HG03432 (cell line): ENCODE data around the gene JUN.
A peak's percentile ranks its signal among the peaks of the same experiment; 100 is the strongest.
"Not testable (repeated sequence)": the region's sequence is repeated elsewhere in the genome, so short reads cannot be mapped to it uniquely, and the experiment has no call there.

Experiments used
- ATAC-seq: cut with Tn5 transposase; IDR thresholded peaks from one replicate; pipeline ENCODE4 v1.9.1; 2021; ENCODE audit warnings: mild to moderate bottlenecking, moderate library complexity; ENCODE audit not compliant: unreplicated experiment

JUN gene

DNA sequence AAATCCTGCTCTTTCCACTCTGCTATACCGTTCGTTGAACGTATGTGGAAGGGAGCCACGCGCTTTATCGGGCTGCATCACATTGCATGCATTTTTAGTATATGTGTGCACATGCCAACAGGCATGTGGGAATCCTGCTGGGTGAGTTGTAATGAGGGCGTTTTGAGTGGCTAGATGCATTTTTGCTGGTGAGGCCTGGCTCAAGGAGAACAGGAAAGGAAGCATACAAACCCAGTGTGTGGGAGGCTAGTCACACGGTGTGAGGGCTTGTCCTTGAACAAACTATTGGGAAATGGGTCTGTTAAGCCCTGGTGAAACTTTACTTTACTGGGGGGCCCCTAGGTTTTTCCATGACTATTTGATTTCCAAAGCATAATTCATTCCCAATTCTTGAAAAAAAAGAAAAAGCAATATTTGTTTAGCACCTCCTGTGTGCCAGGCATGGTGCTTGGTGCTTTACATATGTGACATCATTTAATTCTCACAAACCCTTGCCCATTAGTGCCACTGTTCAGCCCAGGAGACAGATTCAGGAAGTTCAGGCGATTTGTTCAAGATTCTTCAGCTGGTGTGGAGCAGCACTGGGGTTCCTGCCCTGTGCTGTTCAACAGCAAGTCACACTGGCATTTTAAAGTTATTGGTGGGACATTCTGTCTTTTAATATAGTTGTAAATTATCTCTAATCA is 25.6 kb upstream of the JUN start:
- ATAC-seq: no peak

DNA sequence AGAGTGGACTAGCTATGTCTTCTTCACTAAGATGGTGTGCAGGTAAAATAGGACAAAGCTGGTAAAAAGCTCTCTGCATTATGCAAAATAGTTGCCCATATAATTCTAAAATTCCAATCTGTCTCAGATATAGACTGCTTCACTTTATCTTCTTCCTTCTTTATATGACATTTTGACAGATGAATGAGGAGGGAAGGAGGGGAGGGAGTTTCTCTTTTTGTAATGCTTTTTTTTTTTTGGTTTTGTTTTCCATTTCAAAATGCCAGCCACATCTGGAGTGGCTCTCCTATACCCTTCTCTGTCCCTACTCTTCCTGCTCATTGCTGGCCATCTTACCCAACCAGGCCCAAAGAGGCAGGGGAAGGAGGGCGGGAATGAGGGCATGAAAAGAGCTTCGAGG is 24.2 kb upstream of the JUN start:
- no peak for ATAC-seq

DNA sequence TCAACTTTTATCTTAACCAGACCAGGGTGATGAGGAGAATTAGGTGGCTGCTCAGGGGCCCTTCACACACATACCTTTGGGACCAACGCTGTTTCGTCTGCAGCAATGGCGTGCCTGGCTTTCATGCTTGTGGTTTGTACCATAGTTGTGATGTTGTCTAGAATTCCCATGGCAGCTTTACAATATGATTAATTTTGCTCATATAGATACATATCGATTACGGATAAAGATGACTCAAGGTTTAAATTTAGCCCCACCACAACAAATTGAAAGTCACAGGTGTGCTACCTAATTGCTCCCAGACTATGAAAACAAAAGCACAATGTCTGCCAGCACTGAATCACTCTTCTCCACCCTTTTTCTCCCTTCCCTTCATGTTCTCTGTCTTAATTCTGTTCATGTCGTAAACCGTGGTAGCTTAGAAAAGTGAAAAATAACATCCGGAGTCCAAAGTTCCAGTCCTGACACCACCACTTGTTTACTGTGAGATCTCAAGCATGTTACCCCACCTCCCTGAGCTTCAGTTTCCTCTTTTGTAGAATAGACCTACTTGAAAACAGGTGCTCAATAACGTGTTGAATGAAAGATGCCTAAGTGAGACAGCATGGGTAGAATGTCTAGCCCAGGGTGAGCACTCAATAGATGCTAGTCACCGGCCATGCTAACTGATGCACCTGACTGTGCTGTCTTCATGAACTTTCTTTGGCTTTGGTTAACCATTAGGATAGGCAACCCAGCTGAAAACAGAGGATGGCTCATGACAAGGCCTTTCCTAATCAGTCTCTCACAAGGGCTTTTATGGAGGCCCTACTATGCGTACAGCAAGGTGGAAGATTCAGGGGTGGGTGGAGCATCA is 22.1 kb upstream of the JUN start:
- ATAC-seq: peak; percentile 66

DNA sequence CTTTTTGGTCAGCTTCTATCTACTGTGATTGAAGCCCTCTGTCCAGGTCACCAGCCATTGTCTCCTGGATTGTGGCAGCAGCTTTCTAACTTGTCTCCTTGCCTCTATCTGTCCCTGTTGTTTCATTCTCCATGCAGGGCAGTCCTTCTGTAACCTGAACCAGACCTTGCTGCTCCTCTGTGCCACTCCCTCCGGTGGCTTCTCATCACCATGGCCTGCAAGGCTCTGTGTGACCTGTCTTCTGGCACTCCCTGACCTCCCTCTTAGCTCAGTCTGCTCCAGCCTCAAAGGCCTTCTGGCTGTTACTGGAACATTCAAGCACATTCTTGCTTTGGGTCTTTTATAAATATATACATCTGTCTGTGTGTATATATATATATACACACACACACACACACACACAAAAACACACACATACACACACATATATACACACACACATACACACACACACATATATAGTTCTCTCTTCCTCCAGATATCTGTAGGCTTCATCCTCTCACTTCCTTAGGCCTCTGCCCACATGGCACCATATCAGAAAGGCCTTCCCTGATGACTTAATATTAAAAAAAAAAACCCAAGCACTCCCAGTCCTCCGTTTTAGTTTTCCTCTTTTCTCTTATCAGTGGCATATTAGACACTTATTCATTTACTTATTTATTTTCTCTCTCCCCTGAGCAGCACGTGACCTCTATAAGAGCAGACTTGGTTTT is 21.2 kb upstream of the JUN start:
- peak; percentile 7 for ATAC-seq

DNA sequence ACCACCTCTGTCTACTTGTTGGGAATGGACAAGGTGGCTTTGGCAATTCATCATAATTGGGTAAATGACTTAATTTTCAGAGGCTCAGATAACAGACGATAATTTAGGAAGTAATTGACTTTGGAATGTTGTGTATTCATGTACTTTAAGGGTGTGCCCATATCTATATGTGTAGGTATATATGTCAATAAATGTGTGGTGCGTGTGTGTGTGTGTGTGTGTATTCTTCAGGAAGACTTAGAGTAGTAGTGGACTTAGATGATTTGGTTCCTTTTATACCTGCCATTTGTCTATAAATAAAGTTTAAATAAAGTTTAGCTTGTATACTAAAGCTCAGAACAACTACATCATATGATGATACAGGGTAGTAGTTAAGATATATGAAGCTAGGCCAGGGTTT is 20.0 kb upstream of the JUN start:
- no peak for ATAC-seq

DNA sequence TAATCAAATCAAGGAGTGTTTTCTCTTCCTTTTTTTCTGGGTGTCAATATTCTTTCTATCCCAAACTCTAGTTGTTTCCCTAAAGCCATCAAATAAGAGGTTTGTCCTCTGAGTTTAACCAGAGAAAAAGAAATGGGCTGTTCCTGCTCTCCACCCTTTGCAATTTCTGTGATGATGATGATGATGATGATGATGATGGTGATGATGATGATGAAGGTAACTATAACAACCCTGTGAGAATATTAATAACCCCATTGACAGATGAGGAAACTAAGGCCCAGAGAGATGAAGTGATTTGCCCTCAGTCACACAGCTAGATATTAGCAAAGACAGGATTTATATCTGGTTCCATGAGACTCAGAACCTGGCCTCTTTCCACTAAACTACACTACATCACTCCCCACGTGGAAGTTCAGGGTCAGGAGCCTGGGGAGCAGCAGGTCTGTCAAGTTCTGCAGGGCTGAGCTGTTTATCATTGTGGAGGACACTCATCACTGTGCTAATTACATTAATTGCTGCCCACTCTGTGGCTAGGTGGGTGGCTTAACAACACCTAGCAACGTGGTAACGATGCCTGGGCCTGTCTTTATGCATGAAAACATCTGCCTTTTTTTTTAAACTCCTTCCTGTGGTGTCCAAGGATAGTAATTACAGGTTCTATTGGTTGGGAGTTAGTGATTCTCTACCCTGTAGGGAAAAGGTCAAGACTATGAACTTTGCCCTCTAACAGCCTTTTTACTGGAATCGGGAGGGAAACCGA is 19.0 kb upstream of the JUN start:
- no peak for ATAC-seq

DNA sequence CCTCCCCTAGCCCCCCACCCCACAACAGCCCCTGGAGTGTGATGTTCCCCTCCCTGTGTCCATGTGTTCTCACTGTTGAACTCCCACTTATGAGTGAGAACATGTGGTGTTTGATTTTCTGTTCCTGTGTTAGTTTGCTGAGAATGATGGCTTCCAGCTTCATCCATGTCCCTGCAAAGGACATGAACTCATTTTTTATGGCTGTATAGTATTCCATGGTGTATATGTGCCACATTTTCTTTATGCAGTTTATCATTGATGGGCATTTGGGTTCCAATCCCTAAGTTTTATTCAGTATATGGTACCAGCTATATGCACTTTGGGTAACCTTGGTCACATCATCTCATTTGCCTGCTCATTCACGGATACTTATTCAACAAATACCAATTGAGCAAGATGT is 17.4 kb upstream of the JUN start:
- ATAC-seq: not testable (repeated sequence)

DNA sequence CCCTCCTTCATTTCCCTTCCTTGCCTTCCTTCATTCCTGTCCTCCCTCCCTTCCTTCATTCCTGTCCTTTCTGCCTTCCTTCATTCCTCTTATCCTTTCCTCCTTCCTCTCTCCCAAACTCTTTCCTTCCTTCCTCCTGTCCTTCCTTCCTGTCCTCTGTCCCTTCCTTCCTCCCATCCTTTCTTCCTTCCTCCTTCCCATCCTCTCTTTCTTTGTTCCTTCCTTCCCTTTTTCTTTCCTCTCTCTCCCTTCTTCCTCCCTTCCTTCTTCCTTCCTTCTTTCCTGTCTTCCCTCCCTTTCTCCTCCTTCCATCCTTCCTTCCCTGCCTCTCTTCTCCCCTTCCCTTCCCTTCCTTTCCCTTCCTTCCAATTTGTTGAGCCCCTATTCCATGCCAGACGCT is 15.8 kb upstream of the JUN start:
- no peak for ATAC-seq

DNA sequence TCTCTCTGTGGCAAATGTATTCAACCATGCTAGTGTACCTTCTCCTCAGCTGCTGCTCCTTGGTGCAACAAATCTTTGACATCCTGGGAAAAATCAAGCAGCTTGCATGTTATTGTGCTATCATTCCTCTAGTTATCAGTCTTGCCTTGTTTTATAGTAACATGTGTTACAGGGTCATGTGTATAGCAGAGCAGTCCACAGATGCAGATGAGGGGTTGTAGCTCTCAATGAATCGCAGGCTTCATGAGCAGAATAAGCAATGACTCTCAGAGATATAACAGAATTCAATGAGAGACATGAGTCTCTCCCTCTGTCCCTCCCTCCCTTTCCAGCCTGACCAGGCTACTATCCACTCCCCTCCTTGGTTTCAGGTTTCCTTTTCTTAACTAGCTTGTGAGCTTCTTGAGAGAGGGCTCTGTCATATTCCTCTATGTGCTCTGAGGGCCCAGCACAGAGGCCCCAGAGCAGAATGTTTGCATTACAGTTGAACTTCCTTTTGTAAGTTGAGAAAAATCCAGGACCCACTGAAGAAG is 15.1 kb upstream of the JUN start:
- ATAC-seq: no peak

DNA sequence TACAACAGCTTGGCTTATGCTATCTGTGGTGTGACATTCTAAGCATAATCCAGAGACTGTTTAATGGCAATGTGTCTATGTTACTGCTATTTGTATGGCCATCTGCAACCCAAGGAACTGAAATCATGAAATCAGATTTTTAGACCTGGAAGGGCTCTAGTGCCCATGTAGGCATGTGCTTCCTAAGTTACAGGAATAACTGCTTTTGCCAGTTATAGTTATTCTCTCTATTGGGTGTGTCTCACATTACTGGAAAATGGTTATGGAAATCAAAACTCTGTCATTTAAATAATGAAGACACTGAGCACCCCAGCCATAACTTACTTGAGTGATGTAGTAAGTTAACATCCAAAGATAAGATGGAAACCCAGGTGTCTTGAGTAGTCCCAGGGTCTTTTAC is 12.6 kb upstream of the JUN start:
- ATAC-seq: no peak

DNA sequence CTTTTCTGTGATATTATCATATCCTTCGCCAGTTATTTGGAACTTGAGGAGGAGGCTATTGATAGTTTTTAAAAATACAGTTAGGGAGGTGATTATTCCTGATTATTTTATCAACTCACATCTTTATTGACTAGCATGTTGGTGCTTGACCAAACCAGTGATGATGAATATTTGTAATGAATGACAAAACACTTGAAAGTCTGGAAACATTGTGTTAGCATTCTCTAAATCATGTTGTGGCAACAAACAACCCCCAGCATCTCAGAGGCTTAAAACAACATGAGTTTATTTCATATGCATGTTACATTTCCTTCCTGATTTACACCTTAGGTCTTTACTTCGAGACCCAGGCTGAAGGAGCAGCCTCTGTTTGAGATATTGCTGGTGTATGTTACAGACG is 10.7 kb upstream of the JUN start:
- no peak for ATAC-seq

DNA sequence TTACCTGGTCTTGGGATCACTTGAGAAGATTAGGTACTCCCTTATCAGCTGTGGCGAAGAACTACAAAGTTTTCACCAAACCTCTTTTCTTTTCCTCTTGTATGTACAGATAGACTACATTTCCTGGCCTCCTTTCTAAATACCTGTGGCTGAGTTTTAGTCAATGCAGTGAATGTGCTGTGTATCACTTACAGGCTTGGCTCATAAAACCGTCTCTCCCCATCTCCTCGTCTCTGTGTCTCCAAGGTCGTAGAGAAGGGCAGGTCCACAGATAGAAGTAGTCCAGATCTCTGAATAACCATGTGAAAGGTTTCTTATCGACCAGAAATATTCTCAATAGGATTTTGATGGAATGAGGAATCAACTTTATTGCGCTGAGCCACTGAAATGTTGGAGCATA is 9.0 kb upstream of the JUN start:
- ATAC-seq: no peak

DNA sequence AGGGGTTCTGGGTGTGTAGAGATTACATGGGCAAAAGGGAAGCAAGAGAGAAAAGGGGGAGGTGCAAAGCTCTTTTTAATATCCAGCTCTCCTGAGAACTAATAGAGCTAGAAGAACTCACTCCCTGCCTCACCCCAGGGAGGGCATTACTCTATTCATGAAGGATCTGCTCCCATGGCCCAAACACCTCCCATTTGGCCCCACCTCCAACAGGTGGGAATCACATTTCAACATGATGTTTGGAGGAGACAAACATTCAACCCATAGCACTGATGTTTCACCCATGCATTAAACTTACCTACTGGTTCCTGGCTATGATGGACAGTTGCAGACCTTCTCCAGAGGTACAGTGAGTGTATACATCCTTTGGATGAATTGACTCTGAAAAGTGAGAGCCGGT is 7.3 kb upstream of the JUN start:
- no peak for ATAC-seq

DNA sequence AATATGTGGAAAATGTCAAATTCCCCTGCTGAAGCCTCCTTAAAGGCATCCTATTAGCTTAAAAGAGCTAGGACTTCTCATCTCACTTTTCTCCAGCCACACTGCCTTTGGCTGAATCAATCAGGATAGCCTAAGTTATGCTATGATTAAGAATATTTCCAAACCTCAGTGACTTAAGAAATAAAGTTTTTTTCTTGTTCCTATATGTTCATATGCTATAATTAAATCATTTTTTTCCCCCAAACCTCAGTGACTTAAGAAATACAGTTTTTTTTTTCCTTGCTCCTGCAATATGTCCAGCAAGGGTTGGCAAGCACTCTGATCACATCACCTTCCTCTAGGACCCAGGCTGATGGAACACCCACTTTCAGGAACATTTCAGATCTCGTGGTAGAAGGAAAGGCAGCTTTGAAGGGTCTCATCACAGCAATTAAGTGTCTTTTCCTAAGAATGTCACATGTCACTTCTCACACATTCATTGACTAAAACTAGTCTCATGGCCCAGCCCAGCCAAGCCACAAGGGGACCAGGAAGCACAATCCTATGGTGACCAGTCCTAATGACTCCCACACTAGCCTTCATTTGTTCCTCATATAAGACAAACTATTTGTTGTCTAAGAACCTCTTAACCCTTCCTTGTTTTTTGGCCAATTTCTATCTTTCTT is 6.3 kb upstream of the JUN start:
- ATAC-seq: no peak

DNA sequence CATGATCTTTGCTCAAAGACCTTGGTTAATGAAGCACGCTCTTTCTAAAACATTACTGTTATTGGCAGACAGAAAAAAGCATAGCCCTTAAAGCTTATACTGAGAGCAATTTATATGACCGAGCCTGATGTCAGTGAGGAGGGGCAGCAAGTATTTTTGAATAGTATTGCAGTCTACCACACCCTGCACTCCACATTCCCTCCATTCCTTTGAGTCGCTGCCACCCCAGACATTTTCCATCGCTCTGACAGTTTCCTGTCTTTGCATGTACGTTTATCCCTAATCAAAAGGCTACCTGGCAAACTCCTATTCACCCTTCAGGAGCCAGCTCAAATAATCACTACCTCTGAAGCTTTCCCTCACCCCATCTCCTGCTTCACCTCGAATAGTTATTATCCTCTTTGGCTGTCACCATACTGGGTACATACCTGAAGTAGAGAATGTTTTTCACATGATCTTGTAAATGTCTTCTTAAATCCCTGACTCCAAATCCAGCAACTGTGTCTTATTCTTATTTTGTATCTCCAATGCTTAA is 5.5 kb upstream of the JUN start:
- no peak for ATAC-seq

DNA sequence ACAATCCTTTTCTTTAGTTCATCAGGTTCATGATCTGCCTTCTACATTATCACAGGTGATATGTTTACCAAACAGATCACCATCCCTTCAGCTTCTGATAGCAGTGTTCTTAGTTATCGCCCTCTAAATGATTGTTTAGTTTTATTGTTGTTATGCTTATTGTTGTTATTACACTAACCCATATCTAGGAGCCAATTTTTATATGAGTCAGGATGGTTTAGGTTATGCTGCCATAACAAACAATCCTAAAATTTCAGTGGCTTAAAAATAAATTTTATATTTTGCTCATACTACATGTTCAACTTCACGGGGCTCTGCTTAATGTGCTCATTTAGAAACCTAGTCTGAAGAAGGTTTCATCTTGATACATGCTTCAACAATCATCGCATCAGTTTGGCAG is 4.4 kb upstream of the JUN start:
- no peak for ATAC-seq

DNA sequence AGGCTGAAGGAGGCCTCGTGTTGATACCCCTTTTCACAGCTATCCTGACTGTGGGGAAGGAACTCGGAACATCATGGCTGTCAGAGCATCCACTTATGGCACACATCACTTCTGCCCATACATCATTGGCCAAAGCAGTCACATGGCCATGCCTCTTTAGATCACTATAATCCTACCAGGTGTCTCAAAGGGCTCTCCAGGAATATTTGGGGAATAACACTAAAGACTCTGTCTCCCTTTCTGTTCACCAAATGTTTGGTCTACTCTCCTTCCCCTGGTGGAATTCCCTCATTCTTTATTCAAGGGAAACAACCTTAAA is 3.0 kb upstream of the JUN start:
- ATAC-seq: no peak

DNA sequence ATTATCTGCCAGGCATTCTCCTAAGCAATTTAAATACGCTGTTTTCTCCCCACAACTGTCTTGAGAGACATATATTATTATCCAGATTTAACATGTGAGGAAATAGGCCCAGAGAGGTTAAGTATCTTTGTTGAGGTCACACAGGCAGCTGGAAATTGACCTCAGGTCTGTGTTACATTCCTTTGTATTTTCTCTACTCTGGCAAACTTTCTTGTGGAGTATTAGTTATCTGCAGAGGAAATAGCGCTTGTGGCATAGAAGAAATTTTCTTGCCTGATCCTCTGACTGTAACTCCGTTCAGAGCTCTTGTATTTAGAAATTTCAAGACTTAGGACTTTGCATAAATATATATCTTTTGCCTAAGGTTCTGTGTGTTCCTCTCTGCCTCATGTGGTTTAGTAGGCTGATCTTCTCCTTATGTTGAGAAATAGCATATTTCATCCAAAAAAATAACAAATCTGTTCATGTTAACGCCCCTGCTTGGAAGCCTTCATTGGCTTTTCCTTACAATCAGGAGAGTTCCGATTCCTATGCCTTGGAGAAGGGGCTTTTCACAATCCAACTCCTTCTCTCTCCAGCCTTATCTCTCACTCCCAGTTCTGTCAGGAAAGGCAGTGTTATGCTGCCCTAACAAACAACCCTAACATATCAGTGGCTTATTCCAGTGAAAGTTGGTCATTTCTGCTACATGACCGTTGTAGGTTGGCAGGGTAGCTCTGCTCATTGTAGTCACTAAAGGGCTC is 2.5 kb upstream of the JUN start:
- ATAC-seq: no peak

DNA sequence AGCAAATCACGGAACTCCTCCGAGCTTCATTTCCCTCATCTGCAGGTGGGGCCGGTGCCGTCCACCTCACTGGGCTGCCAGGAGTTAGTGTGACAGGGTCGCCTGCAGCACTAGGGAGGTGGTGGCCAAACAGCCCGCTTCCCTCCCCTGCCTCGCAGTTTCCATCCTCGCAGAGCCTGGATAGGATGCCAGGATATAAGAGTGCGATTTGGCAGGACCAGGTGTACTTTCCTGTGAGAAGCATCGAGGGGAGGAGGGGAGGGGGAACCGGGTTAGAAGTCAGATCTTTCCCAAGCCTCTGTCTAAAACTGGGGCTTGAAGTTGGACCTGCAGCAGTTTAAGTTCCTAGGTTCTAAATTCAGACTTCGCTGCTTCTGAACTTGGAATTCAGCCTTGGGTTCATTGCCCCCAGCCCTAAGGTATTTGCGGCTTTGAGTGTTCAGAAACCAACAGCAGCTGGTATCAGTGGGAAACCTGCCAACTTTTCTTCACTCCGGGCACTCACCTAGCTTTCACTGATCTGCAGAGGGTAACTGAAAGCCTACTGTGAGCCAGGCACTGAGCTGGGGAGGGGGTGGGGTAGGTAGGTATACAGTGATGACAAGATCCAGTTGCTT is 1.7 kb upstream of the JUN start:
- no peak for ATAC-seq
